ENCODE measurements around the gene ZNF71.

The ZNF71 gene

DNA sequence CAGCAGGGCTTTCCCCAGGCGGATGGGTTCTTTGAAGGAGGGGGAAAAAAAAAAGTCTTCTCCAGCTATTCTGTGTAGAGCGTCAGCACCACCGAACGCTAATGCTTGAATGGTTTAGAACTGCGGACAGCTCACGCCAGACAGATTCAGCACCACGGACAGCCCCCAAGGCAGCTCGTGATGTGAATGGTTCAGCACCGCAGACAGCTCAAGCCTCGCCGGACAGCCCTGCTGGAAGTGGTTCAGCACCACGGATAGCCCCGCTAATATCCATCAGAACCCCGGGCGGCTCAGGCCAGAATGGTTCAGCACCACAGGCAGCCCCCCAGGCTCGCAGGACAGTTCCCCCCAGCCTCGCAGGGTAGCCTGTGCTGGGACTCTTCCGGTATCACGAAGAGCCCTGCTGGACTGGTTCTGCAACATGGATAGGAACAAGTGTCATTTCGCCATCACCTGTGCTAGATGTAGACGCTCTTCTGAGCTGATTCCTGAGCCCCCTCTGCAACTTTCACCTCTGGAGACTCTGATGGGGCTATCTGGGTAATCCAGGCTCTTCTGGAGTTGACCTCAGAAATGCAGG, 43.0 kb downstream of the ZNF71 start:
- TF ChIP-seq, protein P1, sequence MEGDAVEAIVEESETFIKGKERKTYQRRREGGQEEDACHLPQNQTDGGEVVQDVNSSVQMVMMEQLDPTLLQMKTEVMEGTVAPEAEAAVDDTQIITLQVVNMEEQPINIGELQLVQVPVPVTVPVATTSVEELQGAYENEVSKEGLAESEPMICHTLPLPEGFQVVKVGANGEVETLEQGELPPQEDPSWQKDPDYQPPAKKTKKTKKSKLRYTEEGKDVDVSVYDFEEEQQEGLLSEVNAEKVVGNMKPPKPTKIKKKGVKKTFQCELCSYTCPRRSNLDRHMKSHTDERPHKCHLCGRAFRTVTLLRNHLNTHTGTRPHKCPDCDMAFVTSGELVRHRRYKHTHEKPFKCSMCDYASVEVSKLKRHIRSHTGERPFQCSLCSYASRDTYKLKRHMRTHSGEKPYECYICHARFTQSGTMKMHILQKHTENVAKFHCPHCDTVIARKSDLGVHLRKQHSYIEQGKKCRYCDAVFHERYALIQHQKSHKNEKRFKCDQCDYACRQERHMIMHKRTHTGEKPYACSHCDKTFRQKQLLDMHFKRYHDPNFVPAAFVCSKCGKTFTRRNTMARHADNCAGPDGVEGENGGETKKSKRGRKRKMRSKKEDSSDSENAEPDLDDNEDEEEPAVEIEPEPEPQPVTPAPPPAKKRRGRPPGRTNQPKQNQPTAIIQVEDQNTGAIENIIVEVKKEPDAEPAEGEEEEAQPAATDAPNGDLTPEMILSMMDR (IDR thresholded peaks at IDR 0.05; ENCODE audit: borderline replicate concordance, control extremely low read depth, extremely low read depth, insufficient read depth, missing control alignments) = no peak
- peak; percentile 58 for DNase-seq (ENCODE audit: low spot score)
- in situ Hi-C loops (cut with MboI; ENCODE audit: low sequenced_read_pairs, unreplicated experiment) = no loop called here

DNA sequence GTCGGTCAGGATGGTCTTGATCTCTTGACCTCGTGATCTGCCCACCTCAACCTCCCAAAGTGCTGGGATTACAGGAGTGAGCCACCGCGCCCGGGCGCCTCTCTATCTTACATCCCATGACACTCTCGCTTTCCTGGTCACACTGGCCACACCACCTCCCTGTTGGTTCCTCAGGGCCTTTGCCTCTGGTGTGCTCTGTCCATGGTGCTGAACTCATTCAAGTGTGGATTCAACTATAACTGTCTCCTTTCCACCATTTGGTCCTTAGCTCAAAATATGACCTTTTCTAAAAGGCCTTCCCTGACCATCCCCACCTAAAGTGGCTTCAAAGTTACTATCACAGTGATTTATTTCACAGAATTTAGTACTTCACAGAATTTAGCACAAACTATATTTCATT, 44.1 kb downstream of the ZNF71 start:
- in situ Hi-C loops (cut with MboI; ENCODE audit: low sequenced_read_pairs, unreplicated experiment) = no loop called here
- TF ChIP-seq, protein P1 (IDR thresholded peaks at IDR 0.05; ENCODE audit: borderline replicate concordance, control extremely low read depth, extremely low read depth, insufficient read depth, missing control alignments) = no peak
- no peak for DNase-seq (ENCODE audit: low spot score)

DNA sequence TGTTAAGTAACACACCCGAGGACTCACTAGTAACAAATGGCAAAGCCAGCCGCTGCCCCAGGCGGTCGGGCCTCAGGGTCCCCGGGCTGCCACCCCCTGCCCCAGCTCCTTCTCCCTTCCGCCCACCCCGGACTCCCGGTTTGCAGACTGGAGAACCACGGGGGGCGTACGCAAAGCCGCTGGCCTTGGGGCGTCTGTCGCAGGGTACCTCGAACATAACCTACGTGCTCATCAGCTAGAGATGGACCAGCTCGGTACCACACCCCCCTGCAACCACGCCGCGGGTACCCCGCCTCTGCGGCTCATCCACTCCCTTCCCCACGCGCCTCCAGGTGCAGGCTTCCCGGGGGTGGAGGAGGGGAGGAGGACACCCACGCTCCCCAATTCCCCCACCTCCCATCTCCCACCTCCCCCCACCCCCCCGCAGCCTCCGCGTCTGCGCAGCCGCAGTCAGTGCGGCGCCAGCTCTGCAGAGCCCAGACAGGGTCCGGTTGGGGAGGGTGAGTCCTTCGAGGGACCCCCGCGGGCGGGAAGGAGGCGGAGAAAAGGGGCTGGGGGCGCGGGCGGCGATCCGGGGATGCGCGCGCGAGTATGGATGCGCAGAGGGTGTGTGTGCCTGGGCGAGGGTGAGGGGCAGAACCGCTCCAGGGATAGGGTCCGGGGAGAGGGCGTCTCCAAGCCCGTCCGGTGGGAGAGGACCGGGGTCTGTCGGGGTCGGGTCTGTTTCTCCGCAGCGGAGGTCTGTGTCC, 47.8 kb downstream of the ZNF71 start, which contains the start of gene SMIM17:
TSS of gene SMIM17 (plus strand) at position 449 of the 749 bp plus-strand sequence. CDS start 2,509 bp downstream, outside the sequence.
- TF ChIP-seq, protein P1 (IDR thresholded peaks at IDR 0.05; ENCODE audit: borderline replicate concordance, control extremely low read depth, extremely low read depth, insufficient read depth, missing control alignments) = no peak
- no peak for DNase-seq (ENCODE audit: low spot score)
- in situ Hi-C loops (cut with MboI; ENCODE audit: low sequenced_read_pairs, unreplicated experiment) = no loop called here

DNA sequence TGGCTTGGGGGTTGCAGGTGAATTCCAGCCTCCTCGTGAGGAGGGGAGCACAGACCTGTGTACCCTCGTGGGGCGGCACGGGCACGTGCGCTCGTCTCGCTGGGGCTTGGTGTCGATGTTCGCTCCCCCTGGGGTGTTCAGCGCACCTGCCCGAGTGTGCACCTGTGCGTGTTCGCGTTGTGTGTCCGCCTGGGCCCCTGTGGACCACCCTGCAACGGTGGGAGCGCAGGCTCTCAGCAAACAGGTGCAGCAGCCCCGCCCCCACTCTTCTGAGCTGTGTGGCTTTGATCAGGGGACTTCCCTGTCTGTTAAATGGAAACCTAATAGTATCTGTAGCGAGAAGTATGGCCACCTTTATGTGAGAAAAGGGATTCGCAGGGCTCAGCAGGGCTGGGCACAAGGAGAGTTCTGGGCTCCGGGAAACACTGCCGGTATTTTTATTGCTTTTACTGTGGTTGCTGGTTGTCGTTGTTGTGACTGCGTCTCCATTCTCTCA, 48.4 kb downstream of the ZNF71 start:
- in situ Hi-C loops (cut with MboI; ENCODE audit: low sequenced_read_pairs, unreplicated experiment) = no loop called here
- TF ChIP-seq, protein P1 (IDR thresholded peaks at IDR 0.05; ENCODE audit: borderline replicate concordance, control extremely low read depth, extremely low read depth, insufficient read depth, missing control alignments) = no peak
- DNase-seq (ENCODE audit: low spot score) = no peak

DNA sequence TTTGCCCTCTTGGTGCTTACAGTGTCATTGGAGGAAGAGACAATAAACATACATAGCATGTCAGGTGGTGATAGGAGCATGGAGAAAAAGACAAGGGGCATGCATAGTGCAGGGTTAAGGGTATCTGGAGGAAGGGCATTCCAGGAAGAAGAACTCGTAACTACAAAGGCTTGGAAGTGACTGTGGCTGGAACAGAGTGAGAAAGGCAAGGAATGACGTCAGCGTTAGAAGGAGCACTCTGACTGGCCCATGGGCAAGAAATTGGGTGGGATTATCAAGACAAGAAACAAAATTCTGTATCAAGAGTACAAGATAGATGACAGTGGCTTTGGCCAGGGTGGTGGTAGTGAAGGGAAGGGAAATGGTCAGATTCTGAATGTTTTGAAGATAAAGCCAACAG, 59.0 kb downstream of the ZNF71 start:
- TF ChIP-seq, protein P1 (IDR thresholded peaks at IDR 0.05; ENCODE audit: borderline replicate concordance, control extremely low read depth, extremely low read depth, insufficient read depth, missing control alignments) = no peak
- no peak for DNase-seq (ENCODE audit: low spot score)
- in situ Hi-C loops (cut with MboI; ENCODE audit: low sequenced_read_pairs, unreplicated experiment) = no loop called here

DNA sequence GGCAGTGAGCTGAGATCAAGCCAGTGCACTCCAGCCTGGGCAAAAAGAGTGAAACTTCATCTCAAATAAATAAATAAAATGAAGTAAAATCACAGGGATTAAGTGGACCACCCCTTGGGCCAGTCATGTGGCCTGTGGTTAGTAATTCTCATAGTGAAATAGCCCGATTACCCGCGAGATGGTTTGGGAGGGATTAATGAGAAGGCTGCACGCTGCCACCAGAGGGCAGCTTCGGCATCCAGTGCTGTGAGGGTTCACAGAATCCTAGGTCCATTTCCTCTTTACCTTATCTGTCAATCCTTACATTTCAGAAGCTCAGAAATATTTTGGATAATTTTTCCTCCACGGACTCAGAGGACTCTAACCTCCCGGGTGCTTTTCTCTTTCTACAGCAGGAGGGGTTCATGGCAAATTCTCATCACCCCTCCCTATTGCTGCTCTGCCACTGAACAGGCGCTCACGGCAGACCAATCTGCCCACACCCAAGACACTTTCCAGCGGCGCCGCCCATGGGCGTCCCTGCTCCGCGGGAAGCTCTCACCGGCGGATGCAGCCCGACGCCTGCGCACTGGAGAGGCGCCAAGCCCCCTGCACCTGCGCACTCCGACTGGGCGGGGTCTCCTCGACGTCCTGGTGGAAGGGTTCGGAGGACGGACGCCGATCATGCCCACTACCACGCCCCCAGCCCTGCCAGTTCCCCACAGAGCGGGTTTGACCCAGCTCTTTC, 65.4 kb downstream of the ZNF71 start:
- DNase-seq (ENCODE audit: low spot score) = no peak
- TF ChIP-seq, protein P1 (IDR thresholded peaks at IDR 0.05; ENCODE audit: borderline replicate concordance, control extremely low read depth, extremely low read depth, insufficient read depth, missing control alignments) = no peak
- in situ Hi-C loops (cut with MboI; ENCODE audit: low sequenced_read_pairs, unreplicated experiment) = no loop called here
